MM.1S (cell line): ENCODE results near the gene SLIT3.

Source experiments
- EZH2 ChIP-seq: fragments of 300-600 bp; sonication (generic); optimal IDR thresholded peaks from 2 replicates; pipeline ENCODE3; 2017; ENCODE audit warnings: low read depth, mild to moderate bottlenecking, antibody characterized with exemption, low read length, mixed read lengths
- EZH2phosphoT487 ChIP-seq: fragments of 300-600 bp; sonication (generic); IDR thresholded peaks from 2 replicates; pipeline ENCODE4 v1.6.1; 2018; ENCODE audit warnings: antibody characterized with exemption, low read length
- TF ChIP-seq, protein P1 (sequence below): fragments of 300-600 bp; sonication (generic); IDR thresholded peaks from 2 replicates; pipeline ENCODE4 v1.5.1; 2016; ENCODE audit warnings: antibody characterized with exemption, low read length, mixed read lengths

- TF ChIP-seq, protein P1, sequence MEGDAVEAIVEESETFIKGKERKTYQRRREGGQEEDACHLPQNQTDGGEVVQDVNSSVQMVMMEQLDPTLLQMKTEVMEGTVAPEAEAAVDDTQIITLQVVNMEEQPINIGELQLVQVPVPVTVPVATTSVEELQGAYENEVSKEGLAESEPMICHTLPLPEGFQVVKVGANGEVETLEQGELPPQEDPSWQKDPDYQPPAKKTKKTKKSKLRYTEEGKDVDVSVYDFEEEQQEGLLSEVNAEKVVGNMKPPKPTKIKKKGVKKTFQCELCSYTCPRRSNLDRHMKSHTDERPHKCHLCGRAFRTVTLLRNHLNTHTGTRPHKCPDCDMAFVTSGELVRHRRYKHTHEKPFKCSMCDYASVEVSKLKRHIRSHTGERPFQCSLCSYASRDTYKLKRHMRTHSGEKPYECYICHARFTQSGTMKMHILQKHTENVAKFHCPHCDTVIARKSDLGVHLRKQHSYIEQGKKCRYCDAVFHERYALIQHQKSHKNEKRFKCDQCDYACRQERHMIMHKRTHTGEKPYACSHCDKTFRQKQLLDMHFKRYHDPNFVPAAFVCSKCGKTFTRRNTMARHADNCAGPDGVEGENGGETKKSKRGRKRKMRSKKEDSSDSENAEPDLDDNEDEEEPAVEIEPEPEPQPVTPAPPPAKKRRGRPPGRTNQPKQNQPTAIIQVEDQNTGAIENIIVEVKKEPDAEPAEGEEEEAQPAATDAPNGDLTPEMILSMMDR = no peak
- TF ChIP-seq EZH2 = no peak
- TF ChIP-seq EZH2phosphoT487 = no peak
Measured at GRCh38 chr5:168721002-168721753, 579.8 kb downstream of the SLIT3 start.
